Thymus (tissue), 11 donors: ENCODE results near the gene GRAP2. TPM values are rescaled to one million over a fixed set of nuclear protein-coding genes. Genes with fewer than 3 reads are reported as not detected.
A peak's percentile ranks its signal among the peaks of the same experiment; 100 is the strongest.

ENCODE experiments used
- DNase-seq, 9 donors: peaks; one replicate each; pipeline ENCODE4 v3.0.0-alpha.2; 2013; ENCODE audit warnings: low spot score in 9 of 9, low read depth in 6 of 9, missing footprints in 1 of 9
- H3K27ac ChIP-seq, 2 donors: one replicate each; pipeline ENCODE4 v1.5.1; 2013; ENCODE audit warnings: control low read depth in 1 of 2, low read depth in 1 of 2, low read length in 1 of 2, mild to moderate bottlenecking in 1 of 2, moderate library complexity in 1 of 2
- H3K27me3 ChIP-seq, 2 donors: one replicate each; pipeline ENCODE4 v1.5.1; 2013; ENCODE audit warnings: low read length in 1 of 2; ENCODE audit not compliant: control insufficient read depth in 2 of 2, insufficient read depth in 1 of 2
- H3K36me3 ChIP-seq, 2 donors: one replicate each; pipeline ENCODE4 v1.5.1; 2013; ENCODE audit warnings: low read length in 1 of 2, mild to moderate bottlenecking in 1 of 2, moderate library complexity in 1 of 2; ENCODE audit not compliant: control insufficient read depth in 2 of 2, insufficient read depth in 2 of 2
- H3K4me1 ChIP-seq, 2 donors: one replicate each; pipeline ENCODE4 v1.5.1; 2013; ENCODE audit warnings: low read length in 2 of 2; ENCODE audit not compliant: control insufficient read depth in 2 of 2, insufficient read depth in 2 of 2
- H3K4me3 ChIP-seq, 2 donors: one replicate each; pipeline ENCODE4 v1.5.1; 2013; ENCODE audit warnings: low read length in 2 of 2, control low read depth in 1 of 2, mild to moderate bottlenecking in 1 of 2
- H3K9me3 ChIP-seq, 2 donors: one replicate each; pipeline ENCODE4 v1.5.1; 2013; ENCODE audit warnings: low read length in 1 of 2, mild to moderate bottlenecking in 1 of 2; ENCODE audit not compliant: control insufficient read depth in 2 of 2, insufficient read depth in 1 of 2
- WGBS: extraction: QIAGEN DNeasy Blood & Tissue Kit; methylation state at CpG from one replicate; pipeline ENCODE4 v1.1.7; 2013; 5-methylcytosine and 5-hydroxymethylcytosine counted together
- polyA plus RNA-seq: library from polyadenylated mRNA; stranded (reverse); fragments of 200-250 nt; gene quantifications from one replicate; pipeline ENCODE4 v1.2.3, GENCODE V29; 2013
- total RNA-seq: library from RNA; stranded (reverse); fragments of 120-200 nt; gene quantifications from one replicate; pipeline ENCODE4 v1.2.4, GENCODE V29; 2013
- donor health status: healthy.

Gene GRAP2
- total and polyA plus RNA-seq, 2 donors = 51.5 to 193 TPM

GRCh38 chr22:39915295-39915726, 14.4 kb downstream of the GRAP2 start:
- Histone ChIP-seq H3K27ac (peak overlapping the region in 1 of 2 donors; percentile 55), H3K4me3 (no peak overlapping the region), H3K27me3 (no peaks in the 10 kb centered on the region), H3K36me3 (peaks cover 20 to 60% of the 10 kb centered on the region in 2 donors), H3K4me1 (peaks cover 45 to 71% of the 10 kb centered on the region in 2 donors), H3K9me3 (no peaks in the 10 kb centered on the region)
- WGBS = 41% methylated on average over 4 of the region's 4 CpGs
- DNase-seq = no peak

- Histone ChIP-seq H3K4me3 (no peak overlapping the region), H3K27me3 (no peaks in the 10 kb centered on the region), H3K27ac (no peak overlapping the region), H3K9me3 (no peaks in the 10 kb centered on the region), H3K4me1 (peaks cover 44 to 68% of the 10 kb centered on the region in 2 donors), H3K36me3 (peaks cover 22 to 65% of the 10 kb centered on the region in 2 donors)
- DNase-seq = no peak
- WGBS = 92% methylated on average over 3 of the region's 3 CpGs
Observed at GRCh38 chr22:39916496-39916895, 15.6 kb downstream of the GRAP2 start.

- WGBS = 82% methylated on average over 5 of the region's 5 CpGs
- peaks cover 45 to 67% of the 10 kb centered on the region in 2 donors for H3K4me1 ChIP-seq
- H3K27me3 ChIP-seq = no peaks in the 10 kb centered on the region
- no peak overlapping the region for H3K4me3 ChIP-seq
- peaks cover 22 to 67% of the 10 kb centered on the region in 2 donors for H3K36me3 ChIP-seq
- no peaks in the 10 kb centered on the region for H3K9me3 ChIP-seq
- H3K27ac ChIP-seq = peak overlapping the region in 1 of 2 donors; percentile 7
- DNase-seq = no peak
Observed at GRCh38 chr22:39917197-39917643, 16.3 kb downstream of the GRAP2 start.

GRCh38 chr22:39917776-39918495, 17.1 kb downstream of the GRAP2 start:
- Histone ChIP-seq H3K4me1 (peaks cover 48 to 68% of the 10 kb centered on the region in 2 donors), H3K27me3 (no peaks in the 10 kb centered on the region), H3K9me3 (no peaks in the 10 kb centered on the region), H3K36me3 (peaks cover 18 to 66% of the 10 kb centered on the region in 2 donors), H3K4me3 (no peak overlapping the region), H3K27ac (peak overlapping the region in 1 of 2 donors; percentile 7)
- 83% methylated on average over 12 of the region's 12 CpGs for WGBS
- DNase-seq = no peak

GRCh38 chr22:39920134-39920743, 19.4 kb downstream of the GRAP2 start:
- no peaks in the 10 kb centered on the region for H3K27me3 ChIP-seq
- no peaks in the 10 kb centered on the region for H3K9me3 ChIP-seq
- no peak for DNase-seq
- peaks cover 45 to 70% of the 10 kb centered on the region in 2 donors for H3K4me1 ChIP-seq
- H3K27ac ChIP-seq = peak overlapping the region; percentile 32 to 70
- peaks cover 16 to 63% of the 10 kb centered on the region in 2 donors for H3K36me3 ChIP-seq
- H3K4me3 ChIP-seq = no peak overlapping the region
- WGBS = 86% methylated on average over 8 of the region's 8 CpGs

GRCh38 chr22:39923696-39924095, 22.8 kb downstream of the GRAP2 start:
- Histone ChIP-seq H3K9me3 (no peaks in the 10 kb centered on the region), H3K4me3 (no peak overlapping the region), H3K36me3 (peaks cover 10 to 51% of the 10 kb centered on the region in 2 donors), H3K4me1 (peaks cover 40 to 64% of the 10 kb centered on the region in 2 donors), H3K27me3 (no peaks in the 10 kb centered on the region), H3K27ac (peak overlapping the region; percentile 46 to 90)
- 43% methylated on average over 5 of the region's 5 CpGs for WGBS
- DNase-seq = peak in 1 of 9 donors; percentile 26

- Histone ChIP-seq H3K27ac (peak overlapping the region; percentile 81 to 90), H3K4me3 (no peak overlapping the region), H3K9me3 (no peaks in the 10 kb centered on the region), H3K27me3 (no peaks in the 10 kb centered on the region), H3K36me3 (peaks cover 10 to 51% of the 10 kb centered on the region in 2 donors), H3K4me1 (peaks cover 38 to 64% of the 10 kb centered on the region in 2 donors)
- 95% methylated on average over 18 of the region's 18 CpGs for WGBS
- DNase-seq = no peak
Observed at GRCh38 chr22:39924286-39924685, 23.4 kb downstream of the GRAP2 start.

GRCh38 chr22:39925273-39925672, 24.4 kb downstream of the GRAP2 start:
- no peaks in the 10 kb centered on the region for H3K27me3 ChIP-seq
- H3K4me1 ChIP-seq = peaks cover 33 to 61% of the 10 kb centered on the region in 2 donors
- H3K36me3 ChIP-seq = peaks cover 6 to 44% of the 10 kb centered on the region in 2 donors
- peak overlapping the region; percentile 83 to 85 for H3K4me3 ChIP-seq
- no peaks in the 10 kb centered on the region for H3K9me3 ChIP-seq
- WGBS = 67% methylated on average over 2 of the region's 2 CpGs
- peak overlapping the region; percentile 47 to 90 for H3K27ac ChIP-seq
- peak in 1 of 9 donors; percentile 32 for DNase-seq
